NCI-H69 (cell line): ENCODE measurements around the gene NOS1AP.
"Not testable (repeated sequence)": the region's sequence is repeated elsewhere in the genome, so short reads cannot be mapped to it uniquely, and the experiment has no call there.

Source experiments
- DNase-seq: peaks from one replicate; lab custom pipeline; 2025; lab: John Stamatoyannopoulos, UW

Gene NOS1AP

DNA sequence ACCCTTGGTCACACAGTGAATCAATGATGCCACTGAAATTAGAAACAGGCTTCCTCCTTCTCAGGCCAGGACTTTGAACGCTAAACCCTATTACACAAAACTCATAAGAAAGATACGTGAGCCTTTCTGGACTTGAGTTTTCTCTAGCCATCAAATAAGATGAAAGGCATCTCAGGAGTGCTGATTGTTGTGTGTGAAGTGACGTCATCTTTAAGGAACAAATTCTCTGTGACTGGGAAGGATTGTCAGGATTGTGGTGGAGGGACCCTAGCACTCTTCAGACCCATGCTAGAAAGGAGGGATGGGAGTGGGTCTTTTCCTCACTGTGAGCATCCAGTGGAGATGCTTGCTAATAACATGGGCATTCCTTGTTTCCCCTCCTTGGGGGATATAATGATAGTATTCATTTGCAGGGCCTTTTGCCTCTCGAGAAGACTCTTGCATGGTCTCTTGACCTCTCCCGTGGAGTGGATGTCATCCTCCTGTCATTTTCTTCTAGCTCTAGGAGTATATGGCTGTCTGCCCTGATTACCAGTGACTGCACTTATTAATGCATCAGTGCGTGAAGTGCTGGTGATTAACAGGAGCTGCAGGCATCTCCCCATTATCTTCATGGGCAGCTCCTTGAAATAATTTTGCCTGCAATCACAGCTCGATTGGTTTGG, 267.3 kb downstream of the NOS1AP start:
- no peak for DNase-seq

GRCh38 chr1:162342452-162342983, 273.0 kb downstream of the NOS1AP start:
- peak; percentile 10 for DNase-seq

GRCh38 chr1:162343470-162343869, 274.0 kb downstream of the NOS1AP start:
- no peak for DNase-seq

DNA sequence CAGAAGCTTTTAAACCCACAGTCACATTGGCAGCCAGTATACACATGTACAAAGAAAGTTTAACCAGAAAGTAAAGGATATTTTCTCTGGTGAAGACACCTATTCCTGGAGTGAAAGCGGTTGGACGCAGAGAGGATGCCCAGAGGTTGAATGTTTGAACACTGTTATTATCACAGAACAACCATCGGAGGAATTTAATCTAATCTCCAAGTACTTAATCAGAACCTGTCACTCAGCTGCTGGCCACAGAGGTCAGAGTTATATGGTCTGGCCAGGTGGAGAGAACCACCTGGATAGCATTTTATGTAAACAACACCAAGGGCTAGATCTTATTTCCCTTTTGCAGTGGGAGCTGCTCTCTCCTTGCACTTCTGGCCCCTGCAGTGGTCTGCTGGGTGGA, 277.8 kb downstream of the NOS1AP start:
- DNase-seq: no peak

GRCh38 chr1:162349635-162350330, 280.3 kb downstream of the NOS1AP start:
- no peak for DNase-seq

DNA sequence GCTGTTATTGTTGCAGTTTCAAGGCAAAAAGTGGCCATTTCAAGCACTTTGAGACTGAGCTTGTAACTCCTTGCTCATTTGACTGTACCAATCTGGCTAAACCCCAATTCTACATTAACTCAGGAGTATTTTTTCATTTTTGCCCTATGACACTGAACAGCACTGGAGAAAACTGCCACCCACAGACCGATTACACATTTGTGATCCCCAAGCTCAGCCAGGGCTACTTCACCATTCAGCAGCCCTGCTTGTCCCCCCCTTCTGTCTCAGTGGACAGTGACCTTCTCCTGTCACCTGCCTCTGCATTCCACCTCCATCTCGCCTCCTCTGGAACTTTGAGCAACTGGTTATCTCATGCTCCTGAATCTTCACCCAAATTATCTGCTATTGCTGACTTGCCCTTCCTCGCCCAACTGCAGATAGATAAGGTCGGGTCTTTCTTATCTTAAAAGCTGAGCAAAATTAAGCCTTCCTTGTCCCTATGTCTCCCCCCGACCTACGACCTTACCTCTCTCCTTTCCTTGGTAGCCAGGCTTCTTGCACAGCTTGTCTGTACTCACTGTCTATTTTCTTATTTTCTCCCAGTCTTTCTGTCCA, 281.9 kb downstream of the NOS1AP start:
- no peak for DNase-seq

DNA sequence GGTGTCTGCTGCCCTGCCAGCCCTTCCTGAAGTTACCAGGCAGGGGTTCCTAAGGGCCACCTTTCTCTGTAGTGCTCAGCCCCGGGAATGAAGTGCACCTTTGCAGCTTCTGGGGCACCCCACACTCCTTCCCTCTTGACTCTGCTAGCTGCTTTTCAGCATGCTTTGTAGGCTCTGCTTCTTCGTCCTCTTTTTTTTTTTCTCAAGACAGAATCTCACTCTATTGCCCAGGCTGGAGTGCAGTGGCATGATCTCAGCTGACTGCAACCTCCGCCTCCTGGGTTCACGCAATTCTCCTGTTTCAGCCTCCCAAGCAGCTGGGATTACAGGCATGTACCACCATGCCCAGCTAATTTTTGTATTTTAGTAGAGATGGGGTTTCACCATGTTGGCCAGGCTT, 282.4 kb downstream of the NOS1AP start:
- DNase-seq: not testable (repeated sequence)

DNA sequence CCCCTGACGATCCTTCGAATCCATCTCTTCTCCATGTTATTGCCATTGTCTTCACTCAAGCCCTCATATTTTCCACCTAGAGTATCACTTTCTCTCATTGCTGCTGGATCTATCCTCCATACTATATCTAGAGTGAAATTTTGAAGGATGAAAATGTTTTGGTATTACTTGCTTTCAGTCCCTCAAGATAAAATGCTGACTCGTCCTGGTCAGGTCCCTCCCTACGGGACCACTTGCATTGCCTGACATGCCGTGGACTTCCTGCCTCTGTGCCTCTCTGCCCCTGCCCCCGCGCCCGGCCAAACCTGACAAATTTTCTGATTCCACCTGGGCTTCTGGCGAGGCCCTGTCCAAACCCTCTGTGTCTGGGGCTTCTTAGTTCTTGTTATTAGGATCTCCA, 283.6 kb downstream of the NOS1AP start:
- DNase-seq: no peak

DNA sequence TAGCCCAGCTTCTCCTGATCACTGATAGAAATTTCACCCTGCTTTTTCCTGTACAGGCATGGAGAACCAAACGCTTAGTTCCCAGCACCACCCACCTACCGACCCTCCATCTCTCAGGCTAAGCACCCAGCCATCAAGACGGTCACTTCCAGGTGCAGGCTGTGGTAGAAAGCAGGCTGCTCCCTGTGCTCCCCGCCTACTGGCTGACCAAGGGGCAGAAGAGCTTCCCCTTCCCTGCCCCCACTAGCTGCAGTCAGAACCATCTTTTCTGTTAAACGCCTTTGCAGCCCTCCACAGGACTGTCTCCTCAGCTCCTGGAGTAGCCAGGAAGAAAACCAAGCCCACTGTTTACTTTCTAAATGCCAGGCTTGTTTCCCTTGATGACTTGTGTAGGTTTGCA, 284.2 kb downstream of the NOS1AP start:
- no peak for DNase-seq

DNA sequence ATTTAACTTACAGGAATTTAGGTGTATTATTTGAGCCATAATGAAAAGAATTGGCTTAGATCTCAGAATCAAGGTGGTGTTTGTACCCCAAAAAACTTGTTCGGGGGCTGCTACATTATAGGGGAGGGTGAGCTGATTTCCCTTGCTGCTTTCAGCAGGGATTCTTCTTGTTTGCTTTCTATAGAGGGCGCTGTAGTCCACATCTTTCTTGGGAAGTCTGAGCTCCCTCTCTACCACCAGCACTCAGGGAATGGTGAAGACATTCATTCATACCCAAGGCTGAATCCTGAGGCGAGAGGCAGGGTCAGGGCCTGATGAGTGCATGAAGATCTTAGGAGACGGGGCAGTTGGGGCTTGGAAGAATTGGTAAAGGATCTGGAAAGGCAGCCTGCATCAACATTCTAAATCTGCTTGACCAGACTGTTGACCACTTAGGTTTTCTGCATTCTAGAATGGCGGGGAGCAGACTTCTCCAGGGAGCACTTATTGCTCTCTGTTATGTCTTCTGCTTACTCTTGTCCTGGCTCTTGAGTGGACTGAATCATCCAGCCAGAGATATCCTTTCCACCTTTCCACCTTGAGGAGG, 288.3 kb downstream of the NOS1AP start:
- peak; percentile 68 for DNase-seq

DNA sequence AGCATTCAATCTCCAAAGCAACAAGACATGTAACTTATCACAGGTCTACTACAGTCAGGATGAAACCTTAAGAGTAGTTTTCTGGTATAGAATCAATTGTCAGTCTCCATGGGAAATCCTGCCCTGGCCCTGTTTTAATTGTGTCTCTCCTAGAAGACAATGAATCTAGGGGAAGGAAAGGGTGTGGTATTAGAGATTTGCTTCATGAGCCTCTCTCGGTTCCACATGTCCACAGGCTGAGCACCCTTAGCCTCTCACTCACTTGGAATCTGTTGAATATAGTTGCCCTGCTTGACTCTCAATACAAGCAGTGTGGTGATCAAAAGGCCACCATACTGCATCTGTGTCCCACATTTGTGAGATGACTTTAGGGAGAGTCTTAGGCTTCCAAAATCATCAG, 289.4 kb downstream of the NOS1AP start:
- no peak for DNase-seq

DNA sequence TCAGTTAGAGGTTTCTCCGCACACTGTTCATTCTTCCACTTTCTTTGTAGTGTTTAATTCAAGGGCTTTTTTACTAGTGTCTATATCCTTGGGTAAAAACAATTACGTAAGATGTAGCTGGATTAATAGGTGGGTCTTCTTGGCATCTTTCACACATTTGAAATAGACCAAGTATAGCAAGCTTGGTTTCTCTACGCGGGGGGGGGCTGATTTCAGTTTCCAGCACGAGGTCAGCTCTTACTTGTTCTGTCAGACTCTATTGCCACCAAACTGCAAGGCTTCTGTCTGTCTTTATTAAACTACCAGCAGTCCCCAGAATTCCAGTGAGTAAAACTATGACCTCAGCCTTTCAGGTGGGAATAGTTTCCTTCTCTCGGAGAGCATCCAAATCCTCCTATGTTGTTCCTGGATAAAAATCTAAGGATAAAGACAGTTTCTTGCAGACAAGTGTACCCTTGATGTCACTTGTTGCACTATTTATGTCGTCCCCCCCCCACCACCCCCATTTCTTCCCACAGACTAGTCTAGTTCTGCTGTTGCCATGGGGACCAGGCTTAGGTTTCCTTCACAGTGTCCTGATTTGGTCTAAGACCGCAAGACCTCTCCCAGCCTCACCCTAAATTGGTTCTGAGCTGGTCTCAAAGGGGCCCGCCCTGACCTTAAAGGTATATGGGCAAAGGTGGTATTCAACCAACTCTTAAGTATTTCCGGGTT, 290.2 kb downstream of the NOS1AP start:
- no peak for DNase-seq

DNA sequence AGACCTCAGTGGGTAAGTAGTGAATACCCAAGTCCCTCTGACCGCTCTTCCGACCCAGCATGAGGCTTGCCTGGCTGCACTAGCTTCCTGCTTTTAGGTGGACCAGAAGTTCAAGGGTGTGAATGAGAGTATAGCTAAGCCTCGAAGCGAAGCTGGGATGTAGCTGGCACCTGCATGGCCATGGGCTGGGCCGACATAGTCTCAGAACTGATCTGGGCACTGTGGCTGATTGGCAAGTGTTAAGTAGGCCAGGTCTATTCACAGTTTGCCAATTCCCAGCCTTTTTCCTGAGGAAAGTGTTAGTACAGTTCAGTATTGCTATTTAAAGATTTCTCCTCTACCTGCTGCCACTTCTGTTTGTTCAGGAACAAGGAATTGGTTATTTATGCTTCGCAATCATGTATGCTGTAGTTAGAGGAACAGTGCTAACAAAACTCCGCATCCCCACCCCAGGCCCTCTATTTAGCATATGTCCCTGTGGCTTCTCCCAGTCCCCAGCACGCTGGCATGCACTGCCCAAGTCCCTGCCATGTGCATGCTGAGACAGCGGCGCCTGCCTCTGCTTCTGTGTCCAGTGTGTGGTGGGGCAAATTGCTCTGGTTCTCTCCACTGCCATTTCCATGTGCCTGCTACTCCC, 290.9 kb downstream of the NOS1AP start:
- no peak for DNase-seq

- no peak for DNase-seq
Measured at GRCh38 chr1:162360874-162361260, 291.4 kb downstream of the NOS1AP start.

GRCh38 chr1:162361349-162361748, 291.9 kb downstream of the NOS1AP start:
- no peak for DNase-seq

DNA sequence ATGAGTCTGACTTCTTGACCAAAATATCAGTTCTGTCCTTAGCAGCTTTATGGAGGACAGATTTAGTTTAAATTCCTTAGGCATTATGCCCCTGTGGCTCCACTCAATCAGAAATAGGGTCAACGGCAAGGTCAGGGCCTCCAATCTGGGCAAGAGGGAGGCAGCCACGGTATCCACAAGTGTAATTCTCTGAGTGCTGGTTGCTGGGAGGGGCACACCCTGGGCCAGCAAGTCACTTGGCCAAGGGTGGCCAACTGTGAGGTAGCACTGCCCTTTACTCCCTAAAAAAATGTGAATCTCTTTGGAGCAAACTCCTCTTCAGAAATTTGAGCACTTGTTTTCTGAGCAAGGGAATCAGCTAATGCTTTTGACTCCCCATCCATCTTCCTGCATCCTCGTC, 294.3 kb downstream of the NOS1AP start:
- no peak for DNase-seq

DNA sequence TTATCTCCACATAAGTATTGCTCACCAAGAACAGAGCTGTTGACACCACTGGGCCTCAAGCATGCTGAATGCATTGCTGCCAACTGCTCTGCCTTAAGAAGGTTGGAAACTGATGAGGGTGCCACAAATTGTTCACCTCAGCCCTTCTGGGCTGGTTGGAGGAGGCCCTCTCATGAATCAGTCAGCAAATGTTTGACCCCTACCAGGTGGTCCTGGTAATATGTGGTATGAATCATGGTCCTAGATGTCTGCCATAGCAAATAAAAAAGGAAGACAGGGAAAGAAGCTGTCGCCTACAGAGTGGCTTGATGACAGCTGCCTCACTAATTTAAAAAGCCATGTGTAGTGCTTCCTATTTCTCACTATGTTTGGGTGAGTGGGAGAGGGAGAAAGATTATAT, 295.0 kb downstream of the NOS1AP start:
- DNase-seq: peak; percentile 9

- no peak for DNase-seq
Measured at GRCh38 chr1:162365284-162366020, 296.0 kb downstream of the NOS1AP start.

DNA sequence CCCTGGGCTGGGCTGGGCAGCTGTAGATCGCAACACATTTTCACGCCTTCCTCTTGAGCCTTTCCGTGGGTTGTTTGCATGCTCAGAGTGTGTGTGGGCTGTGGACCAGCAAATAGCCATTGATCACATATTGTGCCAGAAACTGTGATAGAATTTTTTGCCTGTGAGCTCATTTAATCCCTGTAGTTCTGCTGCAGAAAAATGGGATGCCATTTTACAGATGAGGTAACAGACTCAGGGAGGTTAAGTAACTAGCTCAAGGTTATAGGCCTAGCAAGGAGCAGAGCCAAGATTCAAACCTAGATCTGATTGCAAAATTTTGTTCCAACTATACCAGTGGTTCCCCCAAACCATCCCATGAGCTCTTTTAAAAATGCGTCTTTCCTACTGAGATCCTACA, 296.7 kb downstream of the NOS1AP start:
- DNase-seq: no peak

DNA sequence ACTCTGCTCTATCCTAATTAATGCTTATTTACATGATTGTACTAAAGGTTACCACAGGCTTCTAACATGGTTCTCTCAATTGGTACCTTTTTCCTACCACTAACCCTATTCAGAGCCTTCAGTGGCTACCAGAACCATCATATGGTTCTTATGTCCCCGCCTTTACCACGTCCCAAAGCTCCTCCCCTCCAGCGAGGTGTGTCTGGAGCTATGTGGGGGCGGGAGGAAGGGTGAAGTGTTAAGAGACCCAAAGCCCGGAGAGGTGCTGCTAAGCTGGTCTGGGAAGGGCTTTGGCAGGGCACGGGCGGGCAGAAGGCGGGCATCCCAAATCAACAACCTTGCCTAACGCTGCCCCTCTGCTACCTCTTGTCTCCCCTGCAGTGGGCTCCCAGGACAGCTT, 297.2 kb downstream of the NOS1AP start:
- no peak for DNase-seq

- no peak for DNase-seq
Measured at GRCh38 chr1:162367073-162367472, 297.6 kb downstream of the NOS1AP start.
